ENCODE measurements around the gene ZNG1A.
"Not testable (repeated sequence)": the region's sequence is repeated elsewhere in the genome, so short reads cannot be mapped to it uniquely, and the experiment has no call there.

The ZNG1A gene

DNA sequence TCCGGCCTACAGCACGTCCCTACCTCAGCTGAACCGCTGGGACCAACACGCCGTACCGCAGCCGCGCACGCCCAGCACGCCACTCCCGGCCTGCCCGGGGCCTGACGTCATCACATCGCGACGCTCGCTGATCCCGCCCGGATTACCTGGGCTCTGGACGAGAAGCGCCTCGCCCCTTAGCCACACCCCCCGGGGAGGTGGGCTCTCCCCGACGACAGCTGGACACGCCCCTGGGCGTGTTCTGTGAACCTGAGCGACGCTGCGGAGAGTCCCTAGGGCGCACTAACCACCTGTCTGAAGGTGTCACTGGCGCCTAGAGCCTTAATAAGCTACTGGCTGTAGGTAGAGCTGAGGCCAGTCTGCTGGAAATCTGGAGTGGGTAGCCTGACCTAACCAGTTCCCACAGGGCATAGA, at the start of gene ZNG1A:
ZNG1A (minus strand) TSS at position 87 of the 414 bp plus-strand sequence. CDS start 87 bp downstream, outside the sequence.
- FAIRE-seq = not testable (repeated sequence)
- DNase-seq (ENCODE audit: low spot score) = peak; percentile 6

DNA sequence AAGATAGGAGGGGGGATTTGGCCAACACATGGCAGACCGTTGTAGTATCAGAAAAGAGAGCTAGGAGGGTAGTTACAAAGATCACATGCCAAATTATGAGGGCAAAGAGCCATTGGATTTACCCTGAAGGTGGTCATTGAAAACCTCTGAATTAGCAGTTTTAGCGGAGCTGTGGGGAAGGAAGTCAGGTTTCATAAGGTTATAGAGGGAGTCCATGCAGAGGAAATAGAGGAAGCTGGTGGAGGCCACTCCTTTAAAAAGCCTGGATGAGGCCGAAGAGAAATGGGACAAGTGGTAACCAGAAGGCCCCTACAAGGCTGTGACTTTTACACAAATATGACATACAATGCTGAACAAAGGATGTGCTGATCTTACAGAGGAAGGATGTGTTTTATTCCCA, 49.0 kb upstream of the ZNG1A start:
- FAIRE-seq (no peak), DNase-seq (ENCODE audit: low spot score) (no peak)

DNA sequence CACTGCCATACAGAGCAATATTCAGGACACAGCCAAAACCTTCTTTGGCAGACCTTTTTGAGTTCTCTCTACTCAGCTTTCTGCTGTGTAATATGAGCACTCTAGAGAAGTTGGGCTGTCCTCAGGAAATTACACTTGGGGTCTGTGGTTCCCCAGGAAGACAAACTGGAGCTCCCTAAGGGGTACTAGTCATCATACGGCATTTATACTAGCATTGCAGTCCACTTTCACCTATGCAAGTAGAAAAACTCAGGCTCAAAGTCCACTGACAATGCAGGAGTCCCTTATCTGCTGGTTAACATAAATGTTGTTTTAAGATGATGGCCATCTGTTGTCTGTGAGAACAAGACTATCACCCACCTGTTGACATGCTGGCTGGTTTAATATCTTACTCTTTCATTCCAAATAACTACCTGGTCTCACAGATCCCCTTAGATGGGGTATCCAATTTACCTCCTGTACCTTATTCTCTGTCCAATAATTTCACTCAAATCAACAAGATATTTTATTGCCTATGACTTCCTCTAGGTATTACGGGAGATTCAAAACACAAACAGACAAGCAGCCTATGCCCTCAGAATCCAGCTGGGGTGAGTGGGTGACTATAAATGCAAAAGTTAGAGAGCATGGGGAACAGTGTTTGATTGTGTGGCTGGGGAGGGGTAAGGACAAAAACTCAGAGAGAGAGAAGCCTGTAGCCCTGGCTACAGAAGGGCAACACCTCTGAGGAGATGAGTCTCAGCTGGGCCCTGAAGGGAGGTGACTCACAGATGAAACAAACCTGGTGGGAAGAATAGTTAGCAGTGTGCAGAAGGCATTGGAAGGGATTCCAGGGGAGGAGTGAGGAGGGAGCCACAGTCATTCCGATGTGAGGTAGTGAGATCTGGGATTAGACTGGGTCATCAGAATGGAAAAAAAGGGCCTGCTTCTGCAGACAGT, 46.0 kb upstream of the ZNG1A start:
- FAIRE-seq (no peak), DNase-seq (ENCODE audit: low spot score) (no peak)

DNA sequence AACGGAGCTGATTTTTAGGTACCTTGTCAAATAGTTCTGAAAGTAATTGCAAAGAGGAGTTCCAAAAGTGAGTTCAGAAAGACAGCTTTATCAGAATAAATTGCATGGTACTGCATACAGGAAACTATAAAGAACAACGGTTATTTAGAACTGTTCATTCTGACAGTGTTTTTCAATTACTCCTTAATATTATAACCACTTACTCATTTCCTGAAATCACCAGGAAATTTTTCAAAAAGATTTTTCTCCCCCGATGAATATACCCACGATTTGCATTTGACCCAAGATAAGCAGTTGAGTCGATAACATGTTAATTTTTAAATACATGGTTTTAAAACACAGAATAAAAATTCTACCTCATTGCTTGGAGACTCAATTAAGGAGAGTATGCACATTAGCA, 45.2 kb upstream of the ZNG1A start:
- DNase-seq (ENCODE audit: low spot score) (no peak), FAIRE-seq (no peak)

DNA sequence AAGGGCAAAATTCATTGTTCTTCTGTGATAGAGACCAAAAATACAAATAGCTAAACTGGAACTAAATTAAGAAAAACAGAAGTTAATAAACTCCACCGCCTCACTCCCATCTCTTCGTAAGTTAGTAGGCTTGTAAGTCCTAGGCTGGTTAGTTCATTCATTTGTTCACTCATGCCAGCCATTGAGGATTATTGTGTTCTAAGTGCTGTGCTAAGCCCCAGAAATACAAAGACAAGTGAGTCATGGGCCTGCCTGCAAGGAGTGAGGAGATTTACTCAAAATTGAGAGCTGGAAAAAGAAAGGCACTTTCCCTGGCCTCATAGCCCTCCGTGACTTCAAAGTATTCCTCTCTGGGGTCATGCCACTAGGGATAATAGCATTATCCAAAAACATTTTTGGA, 44.3 kb upstream of the ZNG1A start:
- FAIRE-seq = no peak

GRCh38 chr9:221989-222776, 43.3 kb upstream of the ZNG1A start:
- DNase-seq (ENCODE audit: low spot score) = no peak

More for the DNA sequence above, 44.3 kb upstream of the ZNG1A start:
- DNase-seq (ENCODE audit: low spot score) = no peak

GRCh38 chr9:219670-220365, 41.0 kb upstream of the ZNG1A start:
- DNase-seq (ENCODE audit: low spot score) = no peak
- FAIRE-seq = no peak

More at GRCh38 chr9:221989-222776, 43.3 kb upstream of the ZNG1A start:
- FAIRE-seq = no peak

GRCh38 chr9:219036-219435, 40.2 kb upstream of the ZNG1A start:
- not testable (repeated sequence) for FAIRE-seq; DNase-seq (ENCODE audit: low spot score)

- FAIRE-seq (no peak), DNase-seq (ENCODE audit: low spot score) (no peak)
Observed at GRCh38 chr9:217950-218349, 39.1 kb upstream of the ZNG1A start.

DNA sequence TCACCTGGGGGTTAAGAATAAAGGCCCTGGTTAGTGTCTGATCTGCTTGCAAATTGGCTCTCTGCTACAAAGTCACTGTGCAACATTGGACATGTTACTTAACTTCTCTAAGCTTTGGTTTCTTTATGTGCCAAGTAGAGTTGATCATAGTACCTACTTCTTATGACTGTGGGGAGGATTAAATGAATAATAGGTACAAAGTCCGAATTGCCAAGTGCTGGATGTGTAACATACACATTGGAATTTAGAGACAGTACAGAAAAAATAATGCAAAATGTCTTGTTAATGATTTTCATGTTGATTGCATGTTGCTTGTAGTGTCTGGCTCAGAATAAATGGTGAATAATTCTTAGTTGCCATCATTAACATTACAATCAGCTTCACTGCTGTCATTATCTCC, 38.0 kb upstream of the ZNG1A start:
- FAIRE-seq (no peak), DNase-seq (ENCODE audit: low spot score) (no peak)

DNA sequence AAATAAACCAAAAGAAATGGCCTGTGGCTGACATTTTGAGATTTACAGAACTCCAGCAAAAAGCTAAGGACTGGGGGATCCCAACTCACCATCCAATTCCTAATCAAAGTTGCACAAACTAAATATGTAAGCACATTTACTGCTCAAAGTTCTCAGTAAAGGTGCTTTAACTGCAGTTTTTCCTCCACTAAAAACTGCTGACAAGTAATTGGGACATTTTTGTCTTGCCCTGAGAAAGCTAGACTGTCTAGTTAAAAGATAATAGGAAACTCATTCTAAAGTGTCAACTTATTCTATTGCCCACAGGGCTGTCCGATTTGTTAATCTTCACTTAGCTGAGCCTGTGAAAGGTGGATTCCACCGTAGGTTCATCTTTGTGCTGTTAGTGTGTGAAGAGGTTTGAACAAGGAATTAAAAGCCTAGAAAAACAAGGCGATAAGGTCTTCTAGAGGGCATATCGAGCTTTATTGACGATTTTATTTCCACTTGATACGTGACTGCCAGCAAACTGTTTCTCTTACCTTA, 36.8 kb upstream of the ZNG1A start:
- DNase-seq (ENCODE audit: low spot score) = no peak
- FAIRE-seq = no peak

- peak; percentile 74 for DNase-seq (ENCODE audit: low spot score)
- no peak for FAIRE-seq
Observed at GRCh38 chr9:214648-215493, 36.0 kb upstream of the ZNG1A start, which contains the start of gene DOCK8. DOCK8 (plus strand) TSS chr9:214865; CDS start chr9:214977, 112 bp downstream.

- DNase-seq (ENCODE audit: low spot score) (no peak), FAIRE-seq (no peak)
Observed at GRCh38 chr9:214351-214647, 35.4 kb upstream of the ZNG1A start.

DNA sequence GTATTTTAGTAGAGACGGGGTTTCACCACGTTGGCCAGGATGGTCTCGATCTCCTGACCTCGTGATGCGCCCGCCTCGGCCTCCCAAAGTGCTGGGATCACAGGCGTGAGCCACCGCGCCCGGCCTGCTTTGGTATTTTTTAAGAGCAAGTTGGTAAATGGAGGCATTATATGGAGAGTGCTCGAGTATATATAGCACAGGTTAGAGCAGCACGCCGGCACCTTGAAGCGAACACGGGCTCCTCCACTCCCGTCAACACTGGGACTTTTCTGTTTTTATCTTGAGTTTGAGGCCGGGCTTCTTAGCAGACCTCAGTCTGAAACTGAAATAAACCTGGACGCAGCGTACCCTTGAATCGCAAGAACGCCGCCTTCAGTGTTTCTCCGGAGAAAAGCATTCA, 35.0 kb upstream of the ZNG1A start:
- DNase-seq (ENCODE audit: low spot score); FAIRE-seq: not testable (repeated sequence)

GRCh38 chr9:212297-212696, 33.4 kb upstream of the ZNG1A start:
- no peak for DNase-seq (ENCODE audit: low spot score)

GRCh38 chr9:211557-211956, 32.7 kb upstream of the ZNG1A start:
- no peak for FAIRE-seq

More at GRCh38 chr9:212297-212696, 33.4 kb upstream of the ZNG1A start:
- FAIRE-seq = no peak

GRCh38 chr9:211036-211435, 32.2 kb upstream of the ZNG1A start:
- no peak for DNase-seq (ENCODE audit: low spot score)
- no peak for FAIRE-seq

More at GRCh38 chr9:211557-211956, 32.7 kb upstream of the ZNG1A start:
- DNase-seq (ENCODE audit: low spot score) = no peak

GRCh38 chr9:209143-209758, 30.4 kb upstream of the ZNG1A start:
- FAIRE-seq (no peak), DNase-seq (ENCODE audit: low spot score) (no peak)

DNA sequence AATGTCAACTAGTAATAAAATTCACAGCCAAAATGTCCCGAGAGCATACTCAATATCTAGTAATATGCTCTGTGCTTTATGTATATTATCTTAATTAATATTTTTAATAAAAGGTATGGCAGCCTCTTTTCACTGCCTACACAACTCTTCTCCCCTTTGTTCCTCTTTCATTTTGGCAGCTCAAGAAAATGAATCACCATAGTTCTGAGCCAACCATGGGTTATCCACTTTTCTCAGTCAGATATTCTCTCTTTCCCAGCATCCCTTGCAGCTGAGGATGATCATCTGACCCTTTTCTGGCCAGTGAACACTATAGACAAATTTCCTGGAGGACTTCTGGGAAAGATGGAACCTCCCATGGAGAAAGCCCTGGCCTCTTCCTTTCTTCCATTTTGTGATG, 27.6 kb upstream of the ZNG1A start:
- DNase-seq (ENCODE audit: low spot score) (no peak), FAIRE-seq (no peak)

GRCh38 chr9:199601-200000, 20.7 kb upstream of the ZNG1A start:
- FAIRE-seq; DNase-seq (ENCODE audit: low spot score): not testable (repeated sequence)

Data from urothelium cell line (cell line).